Measurements from ENCODE around the gene TMCC3. TPM values are rescaled to one million over a fixed set of nuclear protein-coding genes. Genes with fewer than 3 reads are reported as not detected.

Gene TMCC3
- total and polyA plus RNA-seq, 2 of the 13 experiments (the other 11 are each of a cell fraction or from before 2014, with no cell fraction given): not detected

DNA sequence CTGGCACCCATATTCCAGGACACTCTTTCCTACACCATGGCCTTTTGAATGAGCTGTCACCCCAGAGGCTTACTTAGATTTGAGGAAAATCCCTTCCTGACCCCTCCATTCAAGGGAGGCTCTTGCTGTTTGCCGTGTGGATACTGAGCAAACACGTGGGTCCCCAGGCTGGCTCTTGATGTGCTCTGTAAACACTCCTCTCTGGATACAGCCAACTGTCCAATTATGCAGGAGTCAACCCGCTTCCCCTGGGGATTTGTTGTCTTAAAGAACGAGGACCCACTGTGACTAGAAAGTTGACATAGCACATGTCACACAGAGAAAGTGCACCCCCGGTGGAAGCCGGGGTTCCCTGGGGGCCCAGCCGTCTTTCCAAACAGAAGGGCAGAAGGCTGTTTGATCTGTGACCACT is 114.8 kb downstream of the TMCC3 start (continued):
- TF ChIP-seq, protein P1, sequence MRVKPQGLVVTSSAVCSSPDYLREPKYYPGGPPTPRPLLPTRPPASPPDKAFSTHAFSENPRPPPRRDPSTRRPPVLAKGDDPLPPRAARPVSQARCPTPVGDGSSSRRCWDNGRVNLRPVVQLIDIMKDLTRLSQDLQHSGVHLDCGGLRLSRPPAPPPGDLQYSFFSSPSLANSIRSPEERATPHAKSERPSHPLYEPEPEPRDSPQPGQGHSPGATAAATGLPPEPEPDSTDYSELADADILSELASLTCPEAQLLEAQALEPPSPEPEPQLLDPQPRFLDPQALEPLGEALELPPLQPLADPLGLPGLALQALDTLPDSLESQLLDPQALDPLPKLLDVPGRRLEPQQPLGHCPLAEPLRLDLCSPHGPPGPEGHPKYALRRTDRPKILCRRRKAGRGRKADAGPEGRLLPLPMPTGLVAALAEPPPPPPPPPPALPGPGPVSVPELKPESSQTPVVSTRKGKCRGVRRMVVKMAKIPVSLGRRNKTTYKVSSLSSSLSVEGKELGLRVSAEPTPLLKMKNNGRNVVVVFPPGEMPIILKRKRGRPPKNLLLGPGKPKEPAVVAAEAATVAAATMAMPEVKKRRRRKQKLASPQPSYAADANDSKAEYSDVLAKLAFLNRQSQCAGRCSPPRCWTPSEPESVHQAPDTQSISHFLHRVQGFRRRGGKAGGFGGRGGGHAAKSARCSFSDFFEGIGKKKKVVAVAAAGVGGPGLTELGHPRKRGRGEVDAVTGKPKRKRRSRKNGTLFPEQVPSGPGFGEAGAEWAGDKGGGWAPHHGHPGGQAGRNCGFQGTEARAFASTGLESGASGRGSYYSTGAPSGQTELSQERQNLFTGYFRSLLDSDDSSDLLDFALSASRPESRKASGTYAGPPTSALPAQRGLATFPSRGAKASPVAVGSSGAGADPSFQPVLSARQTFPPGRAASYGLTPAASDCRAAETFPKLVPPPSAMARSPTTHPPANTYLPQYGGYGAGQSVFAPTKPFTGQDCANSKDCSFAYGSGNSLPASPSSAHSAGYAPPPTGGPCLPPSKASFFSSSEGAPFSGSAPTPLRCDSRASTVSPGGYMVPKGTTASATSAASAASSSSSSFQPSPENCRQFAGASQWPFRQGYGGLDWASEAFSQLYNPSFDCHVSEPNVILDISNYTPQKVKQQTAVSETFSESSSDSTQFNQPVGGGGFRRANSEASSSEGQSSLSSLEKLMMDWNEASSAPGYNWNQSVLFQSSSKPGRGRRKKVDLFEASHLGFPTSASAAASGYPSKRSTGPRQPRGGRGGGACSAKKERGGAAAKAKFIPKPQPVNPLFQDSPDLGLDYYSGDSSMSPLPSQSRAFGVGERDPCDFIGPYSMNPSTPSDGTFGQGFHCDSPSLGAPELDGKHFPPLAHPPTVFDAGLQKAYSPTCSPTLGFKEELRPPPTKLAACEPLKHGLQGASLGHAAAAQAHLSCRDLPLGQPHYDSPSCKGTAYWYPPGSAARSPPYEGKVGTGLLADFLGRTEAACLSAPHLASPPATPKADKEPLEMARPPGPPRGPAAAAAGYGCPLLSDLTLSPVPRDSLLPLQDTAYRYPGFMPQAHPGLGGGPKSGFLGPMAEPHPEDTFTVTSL (CRISPR knock-in tag; IDR thresholded peaks at IDR 0.05; ENCODE audit: borderline replicate concordance): peak; percentile 39; the same call in 1 of the 2 replicates
- TF ChIP-seq, protein P2, sequence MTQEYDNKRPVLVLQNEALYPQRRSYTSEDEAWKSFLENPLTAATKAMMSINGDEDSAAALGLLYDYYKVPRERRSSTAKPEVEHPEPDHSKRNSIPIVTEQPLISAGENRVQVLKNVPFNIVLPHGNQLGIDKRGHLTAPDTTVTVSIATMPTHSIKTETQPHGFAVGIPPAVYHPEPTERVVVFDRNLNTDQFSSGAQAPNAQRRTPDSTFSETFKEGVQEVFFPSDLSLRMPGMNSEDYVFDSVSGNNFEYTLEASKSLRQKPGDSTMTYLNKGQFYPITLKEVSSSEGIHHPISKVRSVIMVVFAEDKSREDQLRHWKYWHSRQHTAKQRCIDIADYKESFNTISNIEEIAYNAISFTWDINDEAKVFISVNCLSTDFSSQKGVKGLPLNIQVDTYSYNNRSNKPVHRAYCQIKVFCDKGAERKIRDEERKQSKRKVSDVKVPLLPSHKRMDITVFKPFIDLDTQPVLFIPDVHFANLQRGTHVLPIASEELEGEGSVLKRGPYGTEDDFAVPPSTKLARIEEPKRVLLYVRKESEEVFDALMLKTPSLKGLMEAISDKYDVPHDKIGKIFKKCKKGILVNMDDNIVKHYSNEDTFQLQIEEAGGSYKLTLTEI (CRISPR knock-in tag; conservative IDR thresholded peaks at IDR 0.05): no peak
- TF ChIP-seq, protein P3, sequence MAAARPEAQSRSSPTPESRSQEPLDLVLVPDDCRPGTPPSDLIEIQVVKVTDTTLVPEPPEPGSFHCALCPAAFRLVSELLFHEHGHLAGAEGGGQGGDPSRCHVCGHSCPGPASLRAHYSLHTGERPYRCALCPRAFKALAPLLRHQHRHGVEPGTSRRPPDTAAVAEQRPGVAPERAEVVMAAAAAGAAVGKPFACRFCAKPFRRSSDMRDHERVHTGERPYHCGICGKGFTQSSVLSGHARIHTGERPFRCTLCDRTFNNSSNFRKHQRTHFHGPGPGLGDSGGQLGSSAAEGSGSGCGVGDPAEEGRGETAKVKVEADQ (CRISPR knock-in tag; IDR thresholded peaks at IDR 0.05; ENCODE audit: borderline replicate concordance): no peak
- no peak for TF ChIP-seq SP4 (CRISPR knock-in tag; IDR thresholded peaks at IDR 0.05)
- no peak for TF ChIP-seq NRL (CRISPR knock-in tag; IDR thresholded peaks at IDR 0.05; ENCODE audit: borderline replicate concordance)
- no peak for TF ChIP-seq ZNF782 (CRISPR knock-in tag; IDR thresholded peaks at IDR 0.05; ENCODE audit: borderline replicate concordance)
- peak; percentile 44; the same call in 1 of the 2 replicates for TF ChIP-seq NR2F6 (IDR thresholded peaks at IDR 0.05)
- peak; percentile 29; the same call in 1 of the 2 replicates for TF ChIP-seq NR2F6 (CRISPR knock-in tag; IDR thresholded peaks at IDR 0.05)
- 0 out of 2 replicates have a peak, but pooled peaks have one; percentile 32 for TF ChIP-seq ZNF501 (CRISPR knock-in tag; IDR thresholded peaks at IDR 0.05)
- no peak for TF ChIP-seq BRD4 (CRISPR knock-in tag; IDR thresholded peaks at IDR 0.05)
- no peak for TF ChIP-seq ZNF136 (CRISPR knock-in tag; IDR thresholded peaks at IDR 0.05; ENCODE audit: low read depth)
- TF ChIP-seq, protein P4, sequence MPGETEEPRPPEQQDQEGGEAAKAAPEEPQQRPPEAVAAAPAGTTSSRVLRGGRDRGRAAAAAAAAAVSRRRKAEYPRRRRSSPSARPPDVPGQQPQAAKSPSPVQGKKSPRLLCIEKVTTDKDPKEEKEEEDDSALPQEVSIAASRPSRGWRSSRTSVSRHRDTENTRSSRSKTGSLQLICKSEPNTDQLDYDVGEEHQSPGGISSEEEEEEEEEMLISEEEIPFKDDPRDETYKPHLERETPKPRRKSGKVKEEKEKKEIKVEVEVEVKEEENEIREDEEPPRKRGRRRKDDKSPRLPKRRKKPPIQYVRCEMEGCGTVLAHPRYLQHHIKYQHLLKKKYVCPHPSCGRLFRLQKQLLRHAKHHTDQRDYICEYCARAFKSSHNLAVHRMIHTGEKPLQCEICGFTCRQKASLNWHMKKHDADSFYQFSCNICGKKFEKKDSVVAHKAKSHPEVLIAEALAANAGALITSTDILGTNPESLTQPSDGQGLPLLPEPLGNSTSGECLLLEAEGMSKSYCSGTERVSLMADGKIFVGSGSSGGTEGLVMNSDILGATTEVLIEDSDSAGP (CRISPR knock-in tag; IDR thresholded peaks at IDR 0.05; ENCODE audit: borderline replicate concordance): peak; percentile 26; the same call in 1 of the 2 replicates
- peak; percentile 42; the same call in 1 of the 2 replicates for TF ChIP-seq PITX1 (CRISPR knock-in tag; IDR thresholded peaks at IDR 0.05)
- TF ChIP-seq EP300 (IDR thresholded peaks at IDR 0.05; ENCODE audit: low read depth in 2 of 2, low read length in 2 of 2): peak in 1 of 2 experiments; percentile 45; a peak in 2 of 4 replicates
- TF ChIP-seq EP300 (CRISPR knock-in tag; IDR thresholded peaks at IDR 0.05; ENCODE audit: borderline replicate concordance): no peak
- peak; percentile 51; the same call in 1 of the 2 replicates for TF ChIP-seq HOXA3 (CRISPR knock-in tag; IDR thresholded peaks at IDR 0.05)
- TF ChIP-seq, protein P5, sequence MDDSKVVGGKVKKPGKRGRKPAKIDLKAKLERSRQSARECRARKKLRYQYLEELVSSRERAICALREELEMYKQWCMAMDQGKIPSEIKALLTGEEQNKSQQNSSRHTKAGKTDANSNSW (CRISPR knock-in tag; IDR thresholded peaks at IDR 0.05; ENCODE audit: borderline replicate concordance): no peak
